ENCODE measurements around the gene GRIP2. TPM values are rescaled to one million over a fixed set of nuclear protein-coding genes. Genes with fewer than 3 reads are reported as not detected.

GRIP2 gene
- total RNA-seq, 1 donor from 2014 or later = not detected

- H3K79me2 ChIP-seq (ENCODE audit: low read depth) = no peaks in the 10 kb centered on the region
- no peaks in the 10 kb centered on the region for H3K9me3 ChIP-seq (ENCODE audit: low read depth)
- H3K4me1 ChIP-seq = peaks cover 16% of the 10 kb centered on the region
- TF ChIP-seq CTCF (IDR thresholded peaks at IDR 0.05) (no peak), EZH2phosphoT487 (IDR thresholded peaks at IDR 0.05) (no peak), EZH2 (IDR thresholded peaks at IDR 0.05) (no peak)
- peaks cover 6% of the 10 kb centered on the region for H3K27me3 Mint-ChIP-seq (ENCODE audit: insufficient read depth, low read depth)
- H3K4me2 ChIP-seq = peak overlapping the region; percentile 68
- peaks cover 18% of the 10 kb centered on the region for H3K27me3 ChIP-seq
- H4K20me1 ChIP-seq (ENCODE audit: low read depth) = no peaks in the 10 kb centered on the region
- H3K27ac ChIP-seq = no peak overlapping the region
- H3F3A ChIP-seq (ENCODE audit: low read depth) = peaks cover 21% of the 10 kb centered on the region
- H3K4me3 Mint-ChIP-seq = no peak overlapping the region
- H2AFZ ChIP-seq (replicated peaks) = no peak overlapping the region
- no peak overlapping the region for H3K27ac Mint-ChIP-seq
- no peak overlapping the region for H3K9ac ChIP-seq
- H3K4me3 ChIP-seq = peak overlapping the region; percentile 13
- no peaks in the 10 kb centered on the region for H3K36me3 Mint-ChIP-seq
- H3K9me3 Mint-ChIP-seq = peaks cover 4% of the 10 kb centered on the region
- peak; percentile 59 for DNase-seq (ENCODE audit: low spot score)
- no peaks in the 10 kb centered on the region for H3K36me3 ChIP-seq
- H3K4me1 Mint-ChIP-seq = peaks cover 32% of the 10 kb centered on the region
These were observed 5.5 kb downstream of the GRIP2 start for GRCh38 chr3:14534516-14535191.

- DNase-seq (ENCODE audit: low spot score) = no peak
- Histone ChIP-seq H3K36me3 (peaks cover 2% of the 10 kb centered on the region), H3K27me3 (peaks cover 18% of the 10 kb centered on the region), H4K20me1 (ENCODE audit: low read depth) (no peaks in the 10 kb centered on the region), H2AFZ (replicated peaks) (no peak overlapping the region), H3K4me3 (no peak overlapping the region), H3K79me2 (ENCODE audit: low read depth) (no peaks in the 10 kb centered on the region), H3K4me1 (peaks cover 16% of the 10 kb centered on the region), H3K4me2 (no peak overlapping the region), H3K9me3 (ENCODE audit: low read depth) (no peaks in the 10 kb centered on the region), H3K27ac (no peak overlapping the region), H3F3A (ENCODE audit: low read depth) (peaks cover 21% of the 10 kb centered on the region), H3K9ac (no peak overlapping the region)
- TF ChIP-seq EZH2 (IDR thresholded peaks at IDR 0.05) = no peak
- no peak for TF ChIP-seq EZH2phosphoT487 (IDR thresholded peaks at IDR 0.05)
- TF ChIP-seq CTCF (IDR thresholded peaks at IDR 0.05) = no peak
- H3K4me1 Mint-ChIP-seq = peaks cover 32% of the 10 kb centered on the region
- H3K27me3 Mint-ChIP-seq (ENCODE audit: insufficient read depth, low read depth) = peaks cover 4% of the 10 kb centered on the region
- no peaks in the 10 kb centered on the region for H3K36me3 Mint-ChIP-seq
- H3K4me3 Mint-ChIP-seq = no peak overlapping the region
- H3K27ac Mint-ChIP-seq = no peak overlapping the region
- peaks cover 4% of the 10 kb centered on the region for H3K9me3 Mint-ChIP-seq
These were observed 6.6 kb downstream of the GRIP2 start for GRCh38 chr3:14533457-14533958.

- Histone ChIP-seq H3F3A (ENCODE audit: low read depth) (peaks cover 21% of the 10 kb centered on the region), H3K79me2 (ENCODE audit: low read depth) (no peaks in the 10 kb centered on the region), H3K36me3 (peaks cover 2% of the 10 kb centered on the region), H3K4me1 (peaks cover 16% of the 10 kb centered on the region), H3K9me3 (ENCODE audit: low read depth) (no peaks in the 10 kb centered on the region), H2AFZ (replicated peaks) (no peak overlapping the region), H3K27me3 (peaks cover 18% of the 10 kb centered on the region), H3K4me3 (no peak overlapping the region), H3K27ac (no peak overlapping the region), H4K20me1 (ENCODE audit: low read depth) (no peaks in the 10 kb centered on the region), H3K9ac (no peak overlapping the region), H3K4me2 (no peak overlapping the region)
- peak; percentile 52 for DNase-seq (ENCODE audit: low spot score)
- no peak for TF ChIP-seq EZH2phosphoT487 (IDR thresholded peaks at IDR 0.05)
- TF ChIP-seq CTCF (IDR thresholded peaks at IDR 0.05) = no peak
- TF ChIP-seq EZH2 (IDR thresholded peaks at IDR 0.05) = no peak
- Mint-ChIP-seq H3K27ac (no peak overlapping the region), H3K27me3 (ENCODE audit: insufficient read depth, low read depth) (peaks cover 3% of the 10 kb centered on the region), H3K36me3 (no peaks in the 10 kb centered on the region), H3K4me3 (no peak overlapping the region), H3K4me1 (peaks cover 32% of the 10 kb centered on the region), H3K9me3 (peaks cover 4% of the 10 kb centered on the region)
These were observed 7.3 kb downstream of the GRIP2 start for GRCh38 chr3:14532691-14533456.
